Muscle layer of colon (tissue), 2 donors: ENCODE results near the gene NGB.

Experiments
- H3K27ac ChIP-seq: one replicate; pipeline ENCODE4 v1.7.0; 2013; ENCODE audit warnings: low read depth, mild to moderate bottlenecking, low read length, moderate library complexity
- H3K27me3 ChIP-seq, 2 donors: one replicate each; pipeline ENCODE4 v1.7.0; 2013; ENCODE audit warnings: low read length in 2 of 2, mild to moderate bottlenecking in 2 of 2; ENCODE audit not compliant: insufficient read depth in 2 of 2, control insufficient read depth in 1 of 2
- H3K36me3 ChIP-seq: one replicate; pipeline ENCODE4 v1.7.0; 2013; ENCODE audit warnings: mild to moderate bottlenecking, low read length; ENCODE audit not compliant: insufficient read depth
- H3K4me1 ChIP-seq: one replicate; pipeline ENCODE4 v1.7.0; 2013; ENCODE audit warnings: mild to moderate bottlenecking, low read length; ENCODE audit not compliant: insufficient read depth
- H3K4me3 ChIP-seq, 2 donors: one replicate each; pipeline ENCODE4 v1.7.0; 2013; ENCODE audit warnings: low read length in 2 of 2, low read depth in 1 of 2, mild to moderate bottlenecking in 1 of 2, moderate library complexity in 1 of 2
- H3K9ac ChIP-seq: one replicate; pipeline ENCODE4 v1.7.0; 2013; ENCODE audit warnings: low read length
- H3K9me3 ChIP-seq: one replicate; pipeline ENCODE4 v1.7.0; 2013; ENCODE audit warnings: mild to moderate bottlenecking, low read length
- donor health status: abdominal sarcoma.
- donor health status: Adenocarcinoma of cecum.

The NGB gene

DNA sequence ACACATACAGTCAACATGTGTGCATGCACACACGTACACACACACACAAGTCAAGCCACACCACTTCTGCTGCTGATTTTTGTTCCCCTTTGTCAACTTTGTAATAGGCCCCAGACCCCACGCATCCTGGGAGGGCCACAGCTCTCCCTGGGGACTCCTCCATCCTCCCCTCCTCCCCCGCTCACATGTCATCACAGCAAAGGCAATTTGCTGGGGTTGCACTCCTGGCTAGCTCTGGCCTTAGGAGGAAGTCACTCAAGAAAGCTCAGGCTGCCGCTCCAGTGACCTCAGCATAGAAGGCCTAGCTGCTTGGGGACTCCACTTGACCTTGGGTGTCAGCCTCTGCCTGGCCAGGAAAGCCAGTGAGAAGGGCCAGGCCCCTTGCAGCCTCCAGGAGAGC, 27.2 kb downstream of the NGB start:
- Histone ChIP-seq H3K9me3 (no peaks in the 10 kb centered on the region), H3K36me3 (no peaks in the 10 kb centered on the region), H3K9ac (no peak overlapping the region), H3K4me1 (no peaks in the 10 kb centered on the region), H3K27ac (no peak overlapping the region), H3K4me3 (no peak overlapping the region), H3K27me3 (no peaks in the 10 kb centered on the region)

- Histone ChIP-seq H3K4me1 (no peaks in the 10 kb centered on the region), H3K9ac (no peak overlapping the region), H3K27ac (no peak overlapping the region), H3K36me3 (no peaks in the 10 kb centered on the region), H3K9me3 (no peaks in the 10 kb centered on the region), H3K4me3 (no peak overlapping the region), H3K27me3 (no peaks in the 10 kb centered on the region)
Measured at GRCh38 chr14:77242752-77243151, 28.3 kb downstream of the NGB start.

DNA sequence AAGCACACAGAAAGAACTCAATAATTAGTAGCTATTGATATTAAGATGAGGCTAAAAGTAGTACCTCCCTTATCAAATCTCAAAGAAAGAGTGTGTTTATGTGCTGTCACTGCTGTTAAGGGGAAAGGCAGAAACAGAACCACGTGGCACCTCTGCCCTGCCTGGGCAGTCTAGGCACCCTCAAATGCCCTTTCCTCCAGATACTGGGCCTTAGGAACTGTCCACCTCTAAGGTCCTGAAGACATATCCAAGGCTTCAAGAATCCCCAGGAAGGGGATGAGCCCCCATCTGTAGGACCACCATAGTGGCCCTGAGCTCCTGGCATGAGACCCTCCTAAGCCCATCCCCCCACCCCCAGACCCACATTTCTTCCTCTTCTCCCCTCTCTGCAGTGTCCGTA, 29.1 kb downstream of the NGB start:
- Histone ChIP-seq H3K27me3 (no peaks in the 10 kb centered on the region), H3K4me3 (no peak overlapping the region), H3K9ac (no peak overlapping the region), H3K9me3 (no peaks in the 10 kb centered on the region), H3K4me1 (no peaks in the 10 kb centered on the region), H3K36me3 (no peaks in the 10 kb centered on the region), H3K27ac (no peak overlapping the region)

GRCh38 chr14:77240336-77240915, 30.6 kb downstream of the NGB start:
- Histone ChIP-seq H3K4me1 (no peaks in the 10 kb centered on the region), H3K9ac (no peak overlapping the region), H3K4me3 (no peak overlapping the region), H3K27ac (no peak overlapping the region), H3K9me3 (no peaks in the 10 kb centered on the region), H3K36me3 (no peaks in the 10 kb centered on the region), H3K27me3 (no peaks in the 10 kb centered on the region)

DNA sequence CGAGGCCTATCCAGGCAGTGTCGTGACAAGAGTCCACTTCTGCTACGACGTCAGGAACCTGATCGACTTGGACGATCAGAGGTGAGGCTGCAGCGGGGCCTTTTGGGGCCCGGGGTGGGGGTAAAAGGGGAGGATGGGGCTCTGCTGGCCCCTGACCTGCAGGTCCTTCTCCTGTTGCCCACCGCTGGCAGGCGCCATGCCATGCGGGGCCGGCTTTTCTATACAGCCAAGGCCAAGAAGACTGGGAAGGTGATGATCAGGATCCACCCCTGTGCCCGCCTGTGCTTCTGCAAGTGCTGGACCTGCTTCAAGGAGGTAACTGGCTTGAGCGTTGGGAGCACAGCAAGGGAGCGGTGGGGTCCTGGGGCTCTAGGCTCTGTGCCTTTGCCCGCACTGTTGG, 31.6 kb downstream of the NGB start:
- Histone ChIP-seq H3K4me3 (no peak overlapping the region), H3K9ac (no peak overlapping the region), H3K27ac (no peak overlapping the region), H3K9me3 (no peaks in the 10 kb centered on the region), H3K4me1 (no peaks in the 10 kb centered on the region), H3K36me3 (no peaks in the 10 kb centered on the region), H3K27me3 (no peaks in the 10 kb centered on the region)

GRCh38 chr14:77238996-77239395, 32.0 kb downstream of the NGB start:
- Histone ChIP-seq H3K27me3 (no peaks in the 10 kb centered on the region), H3K9me3 (no peaks in the 10 kb centered on the region), H3K27ac (no peak overlapping the region), H3K36me3 (no peaks in the 10 kb centered on the region), H3K4me3 (no peak overlapping the region), H3K9ac (no peak overlapping the region), H3K4me1 (no peaks in the 10 kb centered on the region)

GRCh38 chr14:77238356-77238755, 32.6 kb downstream of the NGB start:
- Histone ChIP-seq H3K27ac (no peak overlapping the region), H3K9ac (no peak overlapping the region), H3K4me1 (no peaks in the 10 kb centered on the region), H3K9me3 (no peaks in the 10 kb centered on the region), H3K4me3 (no peak overlapping the region), H3K27me3 (no peaks in the 10 kb centered on the region), H3K36me3 (no peaks in the 10 kb centered on the region)

GRCh38 chr14:77236814-77237213, 34.2 kb downstream of the NGB start:
- H3K4me1 ChIP-seq = no peaks in the 10 kb centered on the region

DNA sequence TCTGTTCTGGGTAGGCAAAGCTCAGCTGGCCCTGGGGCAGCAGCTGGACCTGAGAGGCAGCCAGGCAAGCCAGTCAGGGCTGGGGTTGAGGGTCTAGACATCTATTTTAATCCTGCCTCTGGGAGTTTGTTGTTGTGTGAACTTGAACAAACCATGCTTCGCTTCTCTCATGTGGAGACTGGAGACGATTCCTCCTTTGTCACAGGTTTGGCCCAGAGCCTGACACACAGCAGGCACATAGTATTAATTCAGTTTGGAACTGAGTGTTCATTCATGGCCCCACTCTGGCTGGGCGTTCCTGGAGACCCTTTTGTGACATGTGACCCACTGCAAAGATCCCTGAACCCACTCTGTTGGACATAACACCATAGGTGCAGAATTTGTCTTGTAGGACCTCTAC, 39.3 kb downstream of the NGB start:
- Histone ChIP-seq H3K4me3 (no peak overlapping the region), H3K27me3 (no peaks in the 10 kb centered on the region), H3K4me1 (no peaks in the 10 kb centered on the region), H3K36me3 (no peaks in the 10 kb centered on the region), H3K27ac (no peak overlapping the region), H3K9ac (no peak overlapping the region), H3K9me3 (no peaks in the 10 kb centered on the region)

More at GRCh38 chr14:77236814-77237213, 34.2 kb downstream of the NGB start:
- H3K27me3 ChIP-seq = no peaks in the 10 kb centered on the region
- H3K36me3 ChIP-seq = no peaks in the 10 kb centered on the region
- H3K9me3 ChIP-seq = no peaks in the 10 kb centered on the region
- no peak overlapping the region for H3K27ac ChIP-seq
- H3K4me3 ChIP-seq = no peak overlapping the region
- H3K9ac ChIP-seq = no peak overlapping the region

DNA sequence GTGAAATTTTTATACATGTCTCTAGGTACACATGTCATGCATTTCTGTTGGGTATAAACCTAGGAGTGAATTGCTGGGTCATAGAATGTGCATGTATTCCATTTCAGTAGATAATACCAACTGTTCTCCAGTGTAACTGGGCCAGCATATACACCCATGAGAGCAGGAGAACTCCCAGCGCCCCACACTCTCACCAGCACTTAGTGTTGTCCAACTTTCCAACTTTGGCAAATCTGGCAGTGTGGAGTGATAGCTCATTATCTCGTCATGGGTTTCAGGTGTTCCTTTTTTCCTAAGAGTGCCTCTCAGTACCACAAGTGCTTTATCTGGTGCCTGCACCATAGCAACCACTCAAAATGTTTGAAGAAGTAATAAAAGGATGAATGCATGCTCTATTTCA, 40.1 kb downstream of the NGB start:
- Histone ChIP-seq H3K27ac (no peak overlapping the region), H3K4me3 (no peak overlapping the region), H3K9ac (no peak overlapping the region), H3K27me3 (no peaks in the 10 kb centered on the region), H3K4me1 (no peaks in the 10 kb centered on the region), H3K9me3 (no peaks in the 10 kb centered on the region), H3K36me3 (no peaks in the 10 kb centered on the region)

DNA sequence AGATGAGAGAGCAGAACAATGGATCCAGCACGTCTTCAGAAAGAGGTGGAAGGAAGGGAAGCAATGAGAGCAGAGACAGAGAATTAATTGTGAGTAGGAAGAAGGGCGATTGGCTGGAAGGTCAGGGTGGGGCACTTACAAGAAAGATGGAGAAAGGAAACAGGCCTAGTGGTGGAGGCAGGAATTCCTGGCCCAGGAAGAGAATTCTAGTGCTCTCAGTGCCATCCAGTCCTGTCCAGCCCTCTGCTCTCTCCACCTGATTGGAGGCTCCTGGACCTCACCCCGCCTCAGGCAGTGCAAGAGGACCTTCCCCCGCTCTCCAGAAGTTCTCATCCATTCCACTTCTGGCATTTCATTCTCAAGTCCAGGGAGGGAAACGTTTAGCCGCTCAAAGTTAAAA, 43.0 kb downstream of the NGB start:
- Histone ChIP-seq H3K9ac (no peak overlapping the region), H3K27me3 (no peaks in the 10 kb centered on the region), H3K4me1 (no peaks in the 10 kb centered on the region), H3K27ac (no peak overlapping the region), H3K36me3 (no peaks in the 10 kb centered on the region), H3K9me3 (no peaks in the 10 kb centered on the region), H3K4me3 (no peak overlapping the region)

DNA sequence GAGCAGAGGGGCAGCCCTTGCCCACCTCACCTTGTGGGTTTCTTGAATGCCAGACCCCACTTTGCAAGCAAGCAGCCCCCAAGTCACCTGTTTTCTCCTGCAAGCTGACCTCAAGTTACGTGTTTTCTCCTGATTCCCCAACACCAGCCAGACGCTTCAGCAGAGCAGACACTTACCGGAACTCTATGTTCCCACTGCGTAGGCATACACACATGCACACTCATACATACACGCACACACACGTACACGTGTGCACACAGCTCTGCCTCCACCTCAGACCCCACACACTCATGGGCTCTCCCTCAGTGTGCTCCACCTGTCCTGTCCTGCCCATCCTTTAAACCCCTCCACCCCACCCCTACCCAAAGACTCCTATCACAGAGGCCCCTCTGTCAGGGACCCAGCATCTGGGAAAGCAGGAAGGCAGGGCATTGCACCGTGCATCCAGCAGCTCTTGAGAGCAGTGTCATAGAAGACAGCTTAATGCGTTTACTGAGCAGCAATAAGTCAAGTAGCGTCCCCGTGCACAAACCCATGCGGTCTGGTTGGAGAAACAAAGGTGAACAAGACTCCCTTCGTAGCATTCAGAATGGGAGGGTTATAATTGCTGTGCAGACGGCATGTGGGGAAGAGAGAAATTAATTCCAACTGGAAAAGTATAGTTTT, 45.0 kb downstream of the NGB start:
- H3K27ac ChIP-seq = no peak overlapping the region
- no peaks in the 10 kb centered on the region for H3K27me3 ChIP-seq
- no peak overlapping the region for H3K9ac ChIP-seq
- no peaks in the 10 kb centered on the region for H3K36me3 ChIP-seq
- no peak overlapping the region for H3K4me3 ChIP-seq
- no peaks in the 10 kb centered on the region for H3K9me3 ChIP-seq
- no peaks in the 10 kb centered on the region for H3K4me1 ChIP-seq
